GM18873 (cell line): ENCODE data around the gene SPG7.

Source experiments
- ATAC-seq: cut with Tn5 transposase; IDR thresholded peaks from one replicate; pipeline ENCODE4 v1.9.1; 2021; ENCODE audit warnings: mild to moderate bottlenecking, moderate library complexity, moderate number of reproducible peaks; ENCODE audit not compliant: unreplicated experiment, low FRiP score

Gene SPG7

DNA sequence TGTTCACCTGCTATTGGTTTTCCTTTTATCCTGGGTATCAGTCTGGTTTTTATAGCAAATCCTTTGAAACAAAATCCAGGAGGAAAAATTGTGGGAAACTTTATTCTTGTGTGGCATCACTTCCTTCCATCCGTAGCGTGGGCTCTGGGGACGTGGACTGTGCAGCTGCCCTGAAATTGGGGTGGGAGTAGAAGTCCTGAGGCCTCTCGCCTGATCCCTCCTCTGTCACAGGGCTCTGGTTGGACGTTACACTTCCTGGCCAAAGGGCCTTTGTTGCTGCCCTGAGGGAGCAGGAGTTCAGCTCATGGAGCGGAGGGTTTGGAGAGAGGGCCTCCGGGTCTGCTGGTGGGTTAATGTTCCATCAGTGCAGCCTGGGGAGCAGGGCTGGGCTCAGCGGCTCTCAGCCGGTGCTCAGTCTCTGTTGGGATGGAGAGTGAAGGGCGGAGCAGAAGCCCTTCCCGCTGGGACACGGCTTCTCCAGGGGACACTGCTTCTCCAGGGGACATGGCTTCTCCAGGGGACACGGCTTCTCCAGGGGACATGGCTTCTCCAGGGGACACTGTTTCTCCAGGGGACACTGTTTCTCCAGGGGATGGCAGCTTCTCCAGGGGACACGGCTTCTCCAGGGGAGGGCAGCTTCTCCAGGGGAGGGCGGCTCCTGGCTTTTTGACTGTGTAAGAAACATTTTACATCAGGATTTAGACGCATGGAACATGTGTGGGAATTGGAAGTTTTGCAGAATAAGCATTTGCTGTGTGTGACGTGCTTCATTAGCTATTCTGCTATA, 37.0 kb downstream of the SPG7 start:
- ATAC-seq = no peak

DNA sequence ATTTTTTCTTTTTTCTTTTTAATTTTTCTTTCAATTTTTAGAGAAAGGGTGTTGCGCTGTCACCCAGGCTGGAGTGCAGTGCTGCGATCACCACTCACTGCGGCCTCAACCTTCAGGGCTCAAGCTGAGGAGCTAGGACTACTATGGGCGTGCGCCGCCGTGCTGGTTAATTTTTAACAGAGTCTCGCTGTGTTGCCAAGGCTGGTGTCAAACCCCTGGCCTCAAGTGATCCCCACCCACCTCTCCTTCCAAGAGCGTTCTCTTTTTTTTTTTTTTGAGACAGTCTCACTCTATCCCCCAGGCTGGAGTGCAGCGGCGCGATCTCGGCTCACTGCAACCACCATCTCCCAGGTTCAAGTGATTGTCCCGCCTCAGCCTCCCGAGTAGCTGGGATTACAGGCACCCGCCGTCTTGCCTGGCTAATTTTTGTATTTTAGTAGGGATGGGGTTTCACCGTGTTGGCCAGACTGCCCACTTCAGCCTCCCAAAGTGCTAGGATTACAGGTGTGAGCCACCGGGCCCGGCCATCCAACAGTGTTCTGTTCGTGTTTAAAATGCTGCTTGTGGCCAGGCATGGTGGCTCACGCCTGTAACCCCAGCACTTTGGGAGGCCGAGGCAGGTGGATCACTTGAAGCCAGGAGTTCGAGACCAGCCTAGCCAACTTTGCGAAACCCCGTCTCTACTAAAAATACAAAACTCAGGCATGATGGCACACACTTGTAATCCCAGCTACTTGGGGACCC, 37.8 kb downstream of the SPG7 start:
- no peak for ATAC-seq

DNA sequence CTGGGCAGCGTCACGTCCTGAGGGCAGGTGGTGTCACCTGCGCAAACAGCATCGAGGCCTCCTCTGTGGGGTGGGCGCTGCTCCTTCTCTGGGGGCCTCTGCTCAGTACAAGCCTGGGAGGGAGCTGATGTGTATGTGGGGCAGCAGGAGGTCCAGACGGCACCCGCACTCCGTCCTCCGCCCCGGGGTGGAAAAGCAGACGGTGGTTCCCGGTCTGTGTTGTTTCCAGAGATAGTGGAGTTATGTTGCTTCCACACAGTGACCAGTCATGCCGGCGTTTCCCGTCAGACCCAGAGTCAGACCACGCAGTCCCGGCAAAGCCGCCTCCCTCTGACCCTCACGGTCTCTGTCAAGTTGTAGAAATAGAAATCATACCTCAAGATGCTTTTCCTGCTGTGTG, 38.6 kb downstream of the SPG7 start:
- ATAC-seq = no peak

DNA sequence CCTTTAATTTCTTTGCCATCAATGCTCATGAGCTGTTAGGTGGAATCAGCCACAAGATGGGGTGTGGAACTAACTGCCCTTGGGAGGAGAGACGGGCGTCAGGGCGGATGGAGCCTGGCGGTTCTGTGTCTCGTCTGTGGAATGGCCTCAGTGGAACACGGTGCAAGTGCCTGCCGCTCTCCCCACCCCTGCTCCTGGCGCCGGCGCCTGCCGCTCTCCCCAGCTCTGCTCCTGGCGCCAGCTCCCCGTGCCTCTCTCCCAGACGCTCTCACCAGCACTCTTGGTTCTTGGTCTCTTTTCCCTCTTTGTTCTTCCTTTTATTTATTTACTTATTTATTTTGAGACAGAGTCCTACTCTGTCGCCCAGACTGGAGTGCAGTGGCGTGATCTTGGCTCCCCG, 39.1 kb downstream of the SPG7 start:
- ATAC-seq = no peak

DNA sequence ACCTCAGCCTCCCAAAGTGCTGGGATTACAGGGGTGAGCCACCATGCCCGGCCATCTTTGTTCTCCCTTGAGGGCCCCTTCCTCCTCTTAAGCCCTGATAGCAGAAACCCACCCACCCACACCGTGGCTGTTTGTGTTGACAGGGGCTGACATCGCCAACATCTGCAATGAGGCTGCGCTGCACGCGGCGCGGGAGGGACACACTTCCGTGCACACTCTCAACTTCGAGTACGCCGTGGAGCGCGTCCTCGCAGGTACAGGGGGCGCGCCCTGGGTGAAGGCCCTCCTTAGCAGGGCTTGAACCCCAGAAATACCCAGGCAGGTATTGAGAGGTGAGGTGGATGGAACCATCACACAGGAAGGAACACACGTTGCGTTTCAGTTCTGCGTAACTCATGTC, 39.7 kb downstream of the SPG7 start:
- no peak for ATAC-seq

DNA sequence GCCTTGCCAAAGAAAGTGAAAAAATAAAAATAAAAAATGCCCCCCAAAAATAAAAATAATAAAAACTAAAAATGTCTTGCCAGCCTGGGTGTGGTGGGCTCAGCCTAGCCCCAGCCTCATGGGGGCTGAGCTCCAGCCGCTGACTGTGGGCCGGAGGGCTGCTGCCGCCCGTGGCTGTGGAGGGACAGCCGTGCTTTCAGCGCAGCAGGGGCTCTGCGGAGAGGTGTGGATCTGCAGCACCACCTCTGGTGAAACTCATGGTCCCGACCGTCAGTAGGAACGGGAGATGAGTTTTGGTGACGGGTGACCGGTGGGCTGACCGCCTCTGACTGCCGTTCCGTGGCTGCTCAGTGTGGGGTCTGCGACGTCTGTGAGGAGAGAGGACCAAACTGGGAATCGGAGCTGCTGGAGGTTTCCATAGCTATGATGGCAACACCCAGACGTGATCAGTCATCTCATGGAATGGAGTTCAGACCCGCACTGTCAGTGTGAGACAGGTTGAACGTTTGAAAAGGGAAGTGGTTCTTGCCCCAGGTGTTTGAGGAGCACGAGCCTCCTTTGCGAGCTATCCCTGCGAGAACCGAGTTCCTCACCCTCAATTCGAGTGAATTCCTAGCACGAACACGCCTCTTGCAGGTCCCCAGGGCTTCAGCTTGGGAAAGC, 40.3 kb downstream of the SPG7 start:
- no peak for ATAC-seq

DNA sequence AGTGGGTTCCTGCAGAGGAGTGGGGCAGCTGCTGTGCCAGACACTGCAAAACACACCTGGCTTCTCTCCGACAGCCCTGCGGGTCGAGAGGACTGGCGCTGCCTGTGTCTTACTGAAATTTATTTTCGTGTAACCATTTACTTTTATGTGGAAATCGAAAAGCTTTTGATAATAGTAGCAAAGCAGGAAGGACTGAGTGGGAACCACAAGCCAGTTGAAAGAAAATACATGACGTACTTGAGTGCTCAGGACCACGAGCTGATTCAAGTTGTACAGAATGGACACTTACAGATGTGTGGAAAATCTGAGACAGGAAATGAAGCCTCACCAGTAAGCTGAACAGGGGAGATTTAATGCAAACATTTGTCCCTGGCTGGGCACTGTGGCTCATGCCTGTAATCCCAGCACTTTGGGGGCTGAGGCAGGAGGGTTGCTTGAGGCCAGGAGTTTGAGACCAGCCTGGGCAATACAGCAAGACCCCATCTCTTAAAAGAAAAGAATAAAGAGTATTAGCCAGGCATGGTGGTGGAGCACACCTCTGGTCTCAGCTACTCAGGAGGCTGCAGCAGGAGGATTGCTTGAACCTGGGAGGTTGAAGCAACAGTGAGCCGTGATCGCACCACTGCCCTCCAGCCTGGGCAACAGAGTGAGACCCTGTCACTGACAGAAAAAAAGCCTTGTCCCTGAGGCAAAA, 41.0 kb downstream of the SPG7 start:
- no peak for ATAC-seq

DNA sequence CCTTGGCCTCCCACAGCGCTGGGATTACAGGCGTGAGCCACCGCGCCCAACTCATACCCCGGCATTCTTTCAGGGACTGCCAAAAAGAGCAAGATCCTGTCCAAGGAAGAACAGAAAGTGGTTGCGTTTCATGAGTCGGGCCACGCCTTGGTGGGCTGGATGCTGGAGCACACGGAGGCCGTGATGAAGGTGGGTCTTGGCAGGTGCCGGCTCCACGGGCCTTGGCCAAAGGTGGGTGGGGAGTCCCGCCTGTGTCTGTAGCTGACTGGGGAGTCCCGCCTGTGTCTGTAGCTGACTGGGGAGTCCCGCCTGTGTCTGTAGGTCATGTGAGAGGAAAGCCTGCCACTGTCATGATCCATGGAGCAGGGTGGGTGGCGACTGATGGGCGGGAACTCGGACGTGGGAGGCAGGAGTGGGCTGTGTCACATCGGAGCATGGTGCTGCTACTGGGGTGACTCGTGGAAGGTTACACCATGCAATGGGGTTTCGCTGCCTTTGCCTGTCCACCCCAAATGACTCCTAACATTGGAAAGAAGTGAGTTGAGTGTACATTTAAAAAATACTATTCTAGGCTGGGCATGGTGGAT, 42.3 kb downstream of the SPG7 start:
- ATAC-seq = no peak

DNA sequence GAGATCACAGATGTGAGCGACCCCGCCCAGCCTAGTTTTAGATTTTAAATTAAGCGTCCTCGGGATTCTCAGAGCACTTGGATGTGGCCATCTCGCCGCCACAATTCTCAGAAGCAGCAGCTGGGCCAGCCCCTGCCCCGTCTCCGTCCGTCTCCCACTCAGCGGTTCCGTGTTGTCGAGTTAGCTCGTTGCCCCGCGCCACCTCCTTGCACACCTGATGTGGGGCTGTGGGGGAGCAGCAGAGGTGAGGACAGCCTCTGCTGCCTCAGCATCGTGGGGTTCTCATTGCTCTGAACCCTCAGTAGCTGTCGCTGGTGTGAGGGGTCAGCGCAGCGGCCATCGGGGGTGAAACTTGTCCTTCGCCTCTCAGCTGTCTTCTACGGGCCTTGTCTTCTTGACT, 44.1 kb downstream of the SPG7 start:
- no peak for ATAC-seq

DNA sequence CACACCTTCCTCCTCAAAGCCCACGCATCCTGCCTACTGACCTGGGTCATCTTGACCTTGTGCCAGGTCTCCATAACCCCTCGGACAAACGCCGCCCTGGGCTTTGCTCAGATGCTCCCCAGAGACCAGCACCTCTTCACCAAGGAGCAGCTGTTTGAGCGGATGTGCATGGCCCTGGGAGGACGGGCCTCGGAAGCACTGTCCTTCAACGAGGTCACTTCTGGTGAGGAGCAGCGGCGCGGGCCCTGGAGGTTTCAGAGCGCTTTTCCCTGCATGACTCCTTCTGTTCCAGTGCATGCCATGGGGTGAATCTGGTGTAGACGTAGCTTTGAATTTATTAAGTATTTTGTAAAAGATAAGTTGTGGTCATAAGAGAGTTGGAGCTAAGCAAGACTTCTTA, 44.7 kb downstream of the SPG7 start:
- no peak for ATAC-seq

DNA sequence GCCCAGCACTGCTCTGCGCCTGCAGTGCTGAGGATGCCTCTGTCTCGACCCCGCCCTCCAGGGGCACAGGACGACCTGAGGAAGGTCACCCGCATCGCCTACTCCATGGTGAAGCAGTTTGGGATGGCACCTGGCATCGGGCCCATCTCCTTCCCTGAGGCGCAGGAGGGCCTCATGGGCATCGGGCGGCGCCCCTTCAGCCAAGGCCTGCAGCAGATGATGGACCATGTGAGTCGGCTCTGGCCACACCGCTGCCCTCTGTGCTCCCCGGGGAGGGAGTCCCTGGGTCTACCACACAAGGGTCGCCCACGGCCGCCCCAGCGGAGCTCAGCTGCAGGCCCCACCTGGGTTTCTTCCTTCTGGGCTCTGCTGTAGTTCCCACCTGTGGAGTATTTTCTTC, 45.5 kb downstream of the SPG7 start:
- ATAC-seq = no peak

DNA sequence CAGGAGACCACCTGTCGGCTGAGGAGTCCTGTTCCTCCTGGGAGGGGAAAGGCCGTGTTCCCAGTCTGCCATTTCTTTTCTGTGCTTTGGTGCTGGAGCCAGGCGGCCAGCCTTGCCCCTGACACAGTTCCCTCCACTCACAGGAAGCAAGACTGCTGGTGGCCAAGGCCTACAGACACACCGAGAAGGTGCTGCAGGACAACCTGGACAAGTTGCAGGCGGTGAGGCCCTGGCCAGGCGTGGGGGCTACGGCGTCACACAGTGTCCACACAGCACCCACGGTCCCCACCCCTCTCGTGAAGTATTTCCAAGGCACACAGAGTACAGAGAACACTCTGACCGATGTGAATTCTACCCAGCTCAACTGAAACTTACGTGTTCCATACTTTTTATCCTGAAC, 46.1 kb downstream of the SPG7 start:
- no peak for ATAC-seq

DNA sequence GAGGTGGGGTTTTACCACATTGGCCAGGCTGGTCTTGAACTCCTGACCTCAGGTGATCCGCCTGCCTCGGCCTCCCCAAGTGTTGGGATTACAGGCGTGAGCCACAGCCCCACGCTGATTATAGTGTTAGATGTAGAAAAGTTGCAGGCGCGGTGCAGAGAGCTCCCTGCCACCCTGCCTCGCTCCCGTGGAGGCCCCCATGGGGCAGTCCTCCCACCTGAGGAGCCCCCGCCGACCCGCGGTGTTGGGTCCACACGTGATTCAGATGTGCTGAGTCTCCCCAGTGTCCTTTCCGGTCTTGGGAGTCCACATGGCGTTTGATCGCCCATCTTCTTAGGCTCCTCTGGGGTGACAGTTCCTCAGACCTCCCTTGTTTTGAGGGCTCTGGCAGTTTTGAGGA, 47.1 kb downstream of the SPG7 start:
- no peak for ATAC-seq

DNA sequence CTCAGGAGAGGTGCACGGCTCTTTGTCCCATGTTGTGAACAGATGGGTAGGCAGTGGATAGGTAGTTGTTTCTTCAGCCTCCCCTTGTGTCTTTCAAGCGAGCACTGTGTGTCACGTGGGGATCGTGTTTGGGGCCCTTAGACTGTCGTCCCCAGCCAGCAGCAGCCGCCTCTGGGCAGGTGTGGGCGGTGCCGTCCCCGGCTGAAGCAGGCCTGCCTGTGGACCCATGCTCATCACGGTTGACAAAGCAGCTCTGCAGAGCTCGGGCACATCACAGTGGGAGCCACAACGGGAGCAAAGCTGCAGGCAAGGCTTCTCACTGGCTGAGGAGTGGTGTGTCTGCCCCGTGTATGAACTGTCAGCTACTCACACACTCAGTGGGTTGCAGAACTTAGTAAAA, 47.6 kb downstream of the SPG7 start:
- no peak for ATAC-seq

DNA sequence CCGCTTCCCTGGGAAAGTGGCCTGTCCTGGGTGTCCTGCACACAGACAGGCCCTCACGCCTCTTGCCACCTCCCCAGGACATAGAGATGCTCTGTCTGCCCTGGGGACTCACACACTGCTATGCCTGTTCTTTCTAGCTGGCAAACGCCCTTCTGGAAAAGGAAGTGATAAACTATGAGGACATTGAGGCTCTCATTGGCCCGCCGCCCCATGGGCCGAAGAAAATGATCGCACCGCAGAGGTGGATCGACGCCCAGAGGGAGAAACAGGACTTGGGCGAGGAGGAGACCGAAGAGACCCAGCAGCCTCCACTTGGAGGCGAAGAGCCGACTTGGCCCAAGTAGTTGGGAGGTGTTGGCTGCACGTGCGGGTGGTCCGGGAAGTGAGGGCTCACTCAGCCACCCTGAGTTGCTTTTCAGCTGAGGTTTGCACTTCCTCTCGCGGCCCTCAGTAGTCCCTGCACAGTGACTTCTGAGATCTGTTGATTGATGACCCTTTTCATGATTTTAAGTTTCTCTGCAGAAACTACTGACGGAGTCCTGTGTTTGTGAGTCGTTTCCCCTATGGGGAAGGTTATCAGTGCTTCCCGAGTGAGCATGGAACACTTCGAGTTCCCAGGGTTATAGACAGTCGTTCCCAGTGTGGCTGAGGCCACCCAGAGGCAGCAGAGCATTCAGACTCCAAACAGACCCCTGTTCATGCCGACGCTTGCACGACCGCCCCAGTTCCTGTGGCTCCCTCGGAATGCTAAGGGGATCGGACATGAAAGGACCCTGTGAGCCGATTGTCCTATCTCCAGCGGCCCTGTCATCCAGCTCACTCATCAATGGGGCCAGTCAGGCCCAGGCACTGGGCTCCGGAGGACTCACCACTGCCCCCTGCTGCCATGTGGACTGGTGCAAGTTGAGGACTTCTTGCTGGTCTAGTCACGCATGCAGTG, 48.8 kb downstream of the SPG7 start:
- ATAC-seq = no peak

DNA sequence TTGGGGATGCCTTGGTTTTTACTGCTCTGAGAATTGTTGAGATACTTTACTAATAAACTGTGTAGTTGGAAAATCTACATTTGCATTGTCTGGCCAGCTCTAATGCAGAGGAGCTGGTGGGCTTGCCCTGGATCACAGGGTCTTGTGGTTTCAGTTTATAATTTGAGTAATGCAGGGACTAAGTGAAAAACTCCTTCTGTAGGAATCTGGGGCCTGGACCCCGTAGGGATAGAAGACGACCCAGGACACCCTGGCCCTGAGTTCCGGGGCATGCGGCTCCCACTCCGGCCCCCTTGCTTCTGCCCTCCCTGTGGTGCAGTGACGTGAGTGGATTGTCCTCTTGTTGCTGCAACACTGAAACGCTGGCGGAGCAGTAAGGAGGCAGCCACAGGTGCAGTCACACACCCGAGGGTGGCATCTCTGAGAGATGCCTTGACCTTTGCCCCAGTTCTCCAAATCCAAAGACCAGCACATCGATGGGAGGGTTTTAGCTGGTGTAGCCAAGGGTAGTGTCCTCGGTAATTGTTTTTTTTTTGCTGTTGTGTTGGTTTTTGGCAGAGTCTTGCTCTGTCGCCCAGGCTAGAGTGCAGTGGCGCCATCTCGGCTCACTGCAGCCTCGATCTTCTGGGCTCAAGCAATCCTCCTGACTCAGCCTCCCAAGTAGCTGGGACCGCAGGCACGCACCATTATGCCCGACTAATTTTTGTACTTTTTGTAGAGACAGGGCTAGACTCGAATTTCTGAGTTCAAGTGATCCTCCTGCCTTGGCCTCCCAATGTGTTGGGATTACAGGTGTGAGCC, 49.7 kb downstream of the SPG7 start:
- no peak for ATAC-seq

DNA sequence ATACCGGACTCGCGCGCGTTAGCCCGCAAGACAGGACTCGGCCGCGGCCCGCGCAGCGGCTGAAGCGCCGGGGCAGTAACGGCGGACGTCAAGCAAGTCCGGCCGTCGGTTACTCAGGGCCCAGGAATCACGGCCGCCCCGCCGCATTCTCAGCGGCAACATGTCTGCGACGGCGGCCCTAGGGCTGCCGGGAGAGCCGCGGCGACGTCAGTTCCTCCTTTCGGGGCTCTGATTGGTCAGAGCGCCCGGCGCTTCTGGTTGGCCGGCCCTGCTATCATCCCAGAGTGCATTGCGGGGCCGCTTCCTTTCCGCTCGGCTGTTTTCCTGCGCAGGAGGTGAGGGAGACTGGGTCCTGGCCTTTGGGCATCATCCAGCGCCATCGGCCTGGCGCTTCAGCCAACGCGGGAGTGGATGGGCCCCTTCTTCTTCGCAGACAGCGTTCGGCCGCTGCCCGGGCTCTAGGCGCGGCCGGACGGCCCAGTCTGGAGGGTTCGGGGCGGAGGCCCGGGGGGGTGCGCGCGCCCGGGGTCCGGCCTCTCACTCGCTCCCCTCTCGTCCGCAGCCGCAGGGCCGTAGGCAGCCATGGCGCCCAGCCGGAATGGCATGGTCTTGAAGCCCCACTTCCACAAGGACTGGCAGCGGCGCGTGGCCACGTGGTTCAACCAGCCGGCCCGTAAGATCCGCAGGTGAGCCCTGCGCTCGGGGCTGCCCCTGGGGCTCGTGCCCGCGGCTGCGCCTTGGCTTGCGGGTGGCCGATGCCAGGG, 52.4 kb downstream of the SPG7 start, which contains the start of gene RPL13:
Gene RPL13, plus strand, starts transcription at position 305 of the 764 bp plus-strand sequence. Its CDS starts 278 bp downstream, at position 583.
- ATAC-seq = peak; percentile 59
